K562 (cell line): ENCODE measurements around the gene CLDN1. TPM values are rescaled to one million over a fixed set of nuclear protein-coding genes. Genes with fewer than 3 reads are reported as not detected.

Experiments used
- ATAC-seq: fragments of 200-7000 bp; cut with Tn5 transposase; 3 replicates; pipeline ENCODE4 v1.9.1; 2020; ENCODE audit warnings: moderate library complexity
- BruUV-seq: library from RNA; stranded (reverse); fragments of 400-500 nt; replicated peaks from 2 replicates; lab custom pipeline; 2021; lab: Mats Ljungman, UMichigan
- CTCF ChIA-PET: fragments of 300-600 bp; formaldehyde crosslinking; extraction: SDS; loops from one replicate; lab custom pipeline; 2021; ENCODE audit warnings: low intra/inter-chr PET ratio; lab: Yijun Ruan, JAX
- POLR2A ChIA-PET: fragments of 300-600, 350-650 bp; sonication (Branson Sonifier 250); formaldehyde crosslinking; extraction: SDS; loops from one replicate; lab custom pipeline; 2021; ENCODE audit warnings: antibody characterized with exemption, inconsistent platforms; lab: Yijun Ruan, JAX
- DNase-seq, 4 experiments: peaks; one replicate each; pipeline versions ENCODE4 v3.0.0 to v3.0.0-alpha.2; 2011 to 2018; ENCODE audit warnings: low spot score in 3 of 4, mixed read lengths in 3 of 4; ENCODE audit errors: extremely low read depth in 1 of 4
- FAIRE-seq: peaks from 2 replicates; lab custom pipeline; 2011; peaks lifted over from hg19 to GRCh38; lab: Jason Lieb, UNC
- H2AFZ ChIP-seq: 2 replicates; pipeline ENCODE4 v1.6.0; 2011; ENCODE audit warnings: low read depth, low read length, control low read depth, inconsistent platforms
- H3K27ac ChIP-seq: fragments of 200-600 bp; 3 replicates; pipeline ENCODE4 v1.8.0; 2011; ENCODE audit warnings: low read depth, mild to moderate bottlenecking, control low read depth, inconsistent platforms, low read length, moderate library complexity, mixed read lengths; ENCODE audit errors: extremely low read depth
- H3K27me3 ChIP-seq, 2 experiments: fragments of 300-600 bp in 1 of 2; 2 replicates in 1 of 2; 3 replicates in 1 of 2; pipeline versions ENCODE4 v1.6.0 to v1.8.0; 2011; ENCODE audit warnings: inconsistent platforms in 2 of 2, low read length in 2 of 2, mild to moderate bottlenecking in 1 of 2, mixed read lengths in 1 of 2, moderate library complexity in 1 of 2; ENCODE audit not compliant: control insufficient read depth in 2 of 2, insufficient read depth in 2 of 2
- H3K36me3 ChIP-seq: fragments of 300-600 bp; 3 replicates; pipeline ENCODE4 v1.8.0; 2011; ENCODE audit warnings: mild to moderate bottlenecking, low read length, inconsistent platforms; ENCODE audit not compliant: control insufficient read depth, insufficient read depth
- H3K4me1 ChIP-seq, 2 experiments: fragments of 200-600 bp in 1 of 2; replicated peaks in 1 of 2; 2 replicates in 1 of 2; 3 replicates in 1 of 2; pipeline versions ENCODE4 v1.5.1 to v1.8.0; 2011; ENCODE audit warnings: inconsistent platforms in 2 of 2, low read length in 2 of 2, mild to moderate bottlenecking in 1 of 2, mixed read lengths in 1 of 2, moderate library complexity in 1 of 2; ENCODE audit not compliant: control insufficient read depth in 2 of 2, insufficient read depth in 2 of 2
- H3K4me2 ChIP-seq: 2 replicates; pipeline ENCODE4 v1.6.1; 2011; ENCODE audit warnings: low read length, control low read depth, inconsistent platforms, mixed read lengths; ENCODE audit not compliant: insufficient read depth
- H3K4me3 ChIP-seq: fragments of 200-600 bp; sonication (generic), shearing (Covaris generic); 2 replicates; pipeline ENCODE4 v1.5.1; 2016; ENCODE audit warnings: control low read depth, inconsistent platforms
- H3K79me2 ChIP-seq: fragments of 200-600 bp; 3 replicates; pipeline ENCODE4 v1.8.0; 2011; ENCODE audit warnings: low read length, inconsistent platforms; ENCODE audit not compliant: control insufficient read depth, insufficient read depth
- H3K9ac ChIP-seq, 2 experiments: 2 replicates each; pipeline versions ENCODE4 v1.6.0 to v1.6.1; 2011; ENCODE audit warnings: low read depth in 2 of 2, low read length in 2 of 2, control low read depth in 1 of 2, inconsistent platforms in 1 of 2, mild to moderate bottlenecking in 1 of 2, mixed read lengths in 1 of 2; ENCODE audit not compliant: insufficient read depth in 1 of 2
- H3K9me1 ChIP-seq: one replicate; pipeline ENCODE4 v1.6.0; 2011; ENCODE audit warnings: inconsistent platforms, mild to moderate bottlenecking, low read length, moderate library complexity; ENCODE audit not compliant: control insufficient read depth, insufficient read depth
- H3K9me3 ChIP-seq: replicated peaks from 2 replicates; pipeline ENCODE4 v1.5.1; 2011; ENCODE audit warnings: low read depth, low read length, inconsistent platforms; ENCODE audit not compliant: control insufficient read depth, insufficient read depth
- H4K20me1 ChIP-seq: replicated peaks from 2 replicates; pipeline ENCODE4 v1.6.1; 2011; ENCODE audit warnings: low read length, inconsistent platforms, mixed read lengths; ENCODE audit not compliant: control insufficient read depth, insufficient read depth
- ADNP ChIP-seq: fragments of 200-800 bp; sonication (Bioruptor generic); IDR thresholded peaks from 2 replicates; pipeline ENCODE4 v1.6.1; 2016; ENCODE audit warnings: missing genetic modification characterization, missing compliant biosample characterization
- BRCA1 ChIP-seq, 2 experiments: fragments of 450-650 bp in 1 of 2; sonication (generic) in 1 of 2; formaldehyde crosslinking in 1 of 2; IDR thresholded peaks; 2 replicates each; pipeline versions ENCODE4 v1.5.0 to v1.6.1; 2017 to 2020; ENCODE audit warnings: mild to moderate bottlenecking in 1 of 2, missing genetic modification reagents in 1 of 2
- CBX3 ChIP-seq, 2 experiments: IDR thresholded peaks; 1 replicate in 1 of 2; 2 replicates in 1 of 2; pipeline ENCODE4 v1.6.1; 2012; ENCODE audit warnings: inconsistent platforms in 2 of 2, low read length in 2 of 2, borderline replicate concordance in 1 of 2, control low read depth in 1 of 2
- CHCHD3 ChIP-seq: fragments of 250-450 bp; sonication (Bioruptor Pico); IDR thresholded peaks from 2 replicates; pipeline ENCODE4 v2.1.2; 2022; ENCODE audit warnings: mild to moderate bottlenecking
- E2F5 ChIP-seq: sonication (generic); formaldehyde crosslinking; IDR thresholded peaks from 2 replicates; pipeline ENCODE4 v1.8.0; 2022; ENCODE audit warnings: mild to moderate bottlenecking, missing genetic modification reagents
- NR2C1 ChIP-seq, 2 experiments: fragments of 450-650 bp; IDR thresholded peaks; 2 replicates each; pipeline ENCODE4 v1.6.1; 2017; ENCODE audit warnings: mild to moderate bottlenecking in 2 of 2, antibody characterized with exemption in 1 of 2, inconsistent platforms in 1 of 2, missing compliant biosample characterization in 1 of 2, missing genetic modification characterization in 1 of 2
- NR4A1 ChIP-seq, 2 experiments: fragments of 250-450 bp in 1 of 2; fragments of 450-650 bp in 1 of 2; sonication (Bioruptor Pico) in 1 of 2; IDR thresholded peaks; 2 replicates each; pipeline versions ENCODE4 v1.4.0 to v1.6.1; 2016 to 2020; ENCODE audit warnings: mild to moderate bottlenecking in 2 of 2, missing compliant biosample characterization in 1 of 2, missing genetic modification characterization in 1 of 2, moderate library complexity in 1 of 2
- SRSF1 ChIP-seq: fragments of 200-400 bp; formaldehyde crosslinking; IDR thresholded peaks from 2 replicates; pipeline ENCODE4 v1.6.1; 2017; ENCODE audit warnings: mild to moderate bottlenecking, low read depth, low read length, moderate library complexity
- TRIM24 ChIP-seq, 2 experiments: fragments of 450-650 bp; IDR thresholded peaks; 2 replicates each; pipeline ENCODE4 v1.6.1; 2016
- WGBS: fragments of 100-300 bp; shearing (Covaris generic); methylation state at CpG from one replicate; pipeline ENCODE4 v1.1.6; 2016; ENCODE audit warnings: low coverage, mixed read lengths; ENCODE audit not compliant: insufficient coverage; ENCODE audit errors: missing lambda C conversion rate; 5-methylcytosine and 5-hydroxymethylcytosine counted together
- in situ Hi-C: fragments of 300-500 bp; cut with MboI; formaldehyde crosslinking; loops from 4 replicates; pipeline ENCODE4 v1.15.0; 2018; ENCODE audit warnings: inconsistent platforms, mixed read lengths
- intact Hi-C: fragments of 100-400 bp; cut with micrococcal nuclease; formaldehyde crosslinking; loops from 2 replicates; pipeline ENCODE4 v1.14.2; 2022
- polyA plus RNA-seq, 8 experiments: library from polyadenylated mRNA; depleted of rRNA in 4 of 8; stranded (reverse) in 5 of 8; unstranded in 3 of 8; fragments of >200 nt; fragmentation: Nextera tagmentation in 2 of 8; fragmentation: Illumina TruSeq in 1 of 8; extraction: Ambion mirVana in 2 of 8; extraction: Trizol in 1 of 8; gene quantifications; 2 replicates each; pipeline versions ENCODE4 v1.2.1 to v1.2.3, GENCODE V29; 2011 to 2014; ENCODE audit warnings: inconsistent platforms in 1 of 8, missing spikeins in 1 of 8
- total RNA-seq, 7 experiments: library from RNA; depleted of rRNA in 6 of 7; stranded (reverse); fragments of >200 nt in 6 of 7; fragmentation: Illumina TruSeq in 2 of 7; extraction: Trizol in 2 of 7; gene quantifications; 2 replicates each; pipeline versions ENCODE4 v1.2.1 to v1.2.3, GENCODE V29; 2011 to 2021; ENCODE audit warnings: low replicate concordance in 1 of 7
- TF ChIP-seq, protein P1 (sequence below): sonication (generic); formaldehyde crosslinking; IDR thresholded peaks from 2 replicates; pipeline ENCODE4 v1.8.0; 2022; ENCODE audit warnings: missing genetic modification reagents, mild to moderate bottlenecking, borderline replicate concordance

Gene CLDN1
- total and polyA plus RNA-seq, 9 of the 15 experiments (the other 6 are each of a cell fraction or from before 2014, with no cell fraction given), result 0.16 TPM; not detected in 8

DNA sequence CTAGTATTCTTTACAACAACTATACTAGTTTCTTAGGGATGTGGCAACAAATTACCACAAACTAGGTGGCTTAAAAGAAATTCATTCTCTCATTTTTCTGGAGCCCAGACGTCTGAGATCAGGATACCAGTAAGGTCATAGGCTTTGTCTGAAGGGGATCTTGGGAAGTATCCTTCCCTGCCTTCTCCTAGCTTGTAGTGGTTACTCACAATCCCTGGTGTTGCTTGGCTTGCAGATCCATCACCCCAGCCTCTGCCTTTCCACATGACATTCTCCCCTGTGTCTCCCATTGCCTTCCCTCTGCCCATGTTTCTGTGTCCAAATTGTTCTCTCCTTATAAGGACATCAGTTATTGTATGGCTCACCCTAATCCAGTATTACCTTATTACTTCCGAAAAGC is 24.3 kb upstream of the CLDN1 start (continued):
- no peak for TF ChIP-seq CBX3 (IDR thresholded peaks at IDR 0.05; ENCODE audit: borderline replicate concordance in 1 of 2, low read length in 2 of 2)
- no peak for TF ChIP-seq BRCA1 (IDR thresholded peaks at IDR 0.05)
- no peak for TF ChIP-seq BRCA1 (CRISPR knock-in tag; IDR thresholded peaks at IDR 0.05)
- TF ChIP-seq ADNP, result no peak
- no peak for TF ChIP-seq NR4A1 (CRISPR knock-in tag; IDR thresholded peaks at IDR 0.05)
- TF ChIP-seq NR4A1 (tag; IDR thresholded peaks at IDR 0.05), result no peak
- no peak for TF ChIP-seq NR2C1 (IDR thresholded peaks at IDR 0.05)
- no peak for TF ChIP-seq NR2C1 (tag; IDR thresholded peaks at IDR 0.05)
- no peak for TF ChIP-seq E2F5 (CRISPR knock-in tag)
- no peak for TF ChIP-seq CHCHD3 (CRISPR knock-in tag)

DNA sequence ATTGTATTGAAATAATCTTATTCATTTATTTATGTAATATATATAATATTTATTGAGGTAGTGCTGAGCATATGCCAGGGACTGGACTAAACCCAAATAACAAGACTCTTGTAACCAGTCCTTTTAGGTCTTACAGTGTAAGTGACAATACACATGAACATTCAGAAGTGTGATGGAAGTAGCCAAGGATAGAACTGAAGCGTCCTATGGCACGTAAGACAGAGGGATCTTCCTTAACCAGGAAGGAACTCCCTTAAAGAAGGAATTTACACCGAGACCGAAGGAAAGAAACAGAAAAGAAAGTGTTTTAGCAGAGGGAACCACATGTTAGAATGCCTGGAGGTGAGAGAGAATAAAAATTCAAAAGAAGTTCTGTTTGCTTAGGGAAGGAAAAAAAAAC is 23.6 kb upstream of the CLDN1 start:
- Histone ChIP-seq H3K79me2 (no peaks in the 10 kb centered on the region), H3K27ac (no peak overlapping the region), H3K9me1 (no peaks in the 10 kb centered on the region), H3K36me3 (no peaks in the 10 kb centered on the region), H3K9me3 (no peaks in the 10 kb centered on the region), H3K27me3 (no peaks in the 10 kb centered on the region), H3K9ac (no peak overlapping the region), H3K4me2 (no peak overlapping the region), H3K4me1 (no peaks in the 10 kb centered on the region), H3K4me3 (no peak overlapping the region), H4K20me1 (no peaks in the 10 kb centered on the region), H2AFZ (no peak overlapping the region)
- TF ChIP-seq, protein P1, sequence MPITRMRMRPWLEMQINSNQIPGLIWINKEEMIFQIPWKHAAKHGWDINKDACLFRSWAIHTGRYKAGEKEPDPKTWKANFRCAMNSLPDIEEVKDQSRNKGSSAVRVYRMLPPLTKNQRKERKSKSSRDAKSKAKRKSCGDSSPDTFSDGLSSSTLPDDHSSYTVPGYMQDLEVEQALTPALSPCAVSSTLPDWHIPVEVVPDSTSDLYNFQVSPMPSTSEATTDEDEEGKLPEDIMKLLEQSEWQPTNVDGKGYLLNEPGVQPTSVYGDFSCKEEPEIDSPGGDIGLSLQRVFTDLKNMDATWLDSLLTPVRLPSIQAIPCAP, result no peak
- TF ChIP-seq TRIM24 (IDR thresholded peaks at IDR 0.05) (no peak), SRSF1 (no peak)
- 0% methylated on average over 4 of the region's 4 CpGs for WGBS
- in situ Hi-C loops (no loop called here), intact Hi-C loops (no loop called here)
- BruUV-seq, result no TSS peak
- FAIRE-seq (no peak), DNase-seq (no peak), ATAC-seq (no peak)
- ChIA-PET CTCF (no interaction called here), POLR2A (no interaction called here)
